HEK293 (cell line): ENCODE measurements around the gene ZNF577.

Source experiments
- EGR2 ChIP-seq: fragments of 450-650 bp; formaldehyde crosslinking; IDR thresholded peaks from 2 replicates; pipeline ENCODE4 v1.5.1; 2016; ENCODE audit warnings: low read depth, missing biosample characterization, missing genetic modification characterization
- FEZF1 ChIP-seq: fragments of 450-650 bp; formaldehyde crosslinking; IDR thresholded peaks from 2 replicates; pipeline ENCODE4 v1.5.1; 2016; ENCODE audit warnings: missing biosample characterization, missing genetic modification characterization
- GLI2 ChIP-seq: fragments of 450-650 bp; formaldehyde crosslinking; IDR thresholded peaks from 2 replicates; pipeline ENCODE4; 2017; ENCODE audit warnings: missing biosample characterization, missing genetic modification characterization, low read depth, borderline replicate concordance
- OSR2 ChIP-seq: fragments of 450-650 bp; formaldehyde crosslinking; IDR thresholded peaks from 2 replicates; pipeline ENCODE4 v1.5.1; 2016; ENCODE audit warnings: missing biosample characterization, missing genetic modification characterization
- PRDM6 ChIP-seq: fragments of 450-650 bp; formaldehyde crosslinking; IDR thresholded peaks from 2 replicates; pipeline ENCODE4 v1.5.1; 2017; ENCODE audit warnings: missing biosample characterization, missing genetic modification characterization
- SCRT2 ChIP-seq: fragments of 450-650 bp; formaldehyde crosslinking; IDR thresholded peaks from 2 replicates; pipeline ENCODE4 v1.5.1; 2016; ENCODE audit warnings: missing biosample characterization, missing genetic modification characterization
- YY2 ChIP-seq: fragments of 450-650 bp; formaldehyde crosslinking; IDR thresholded peaks from 2 replicates; pipeline ENCODE4 v1.5.1; 2016; ENCODE audit warnings: missing biosample characterization, missing genetic modification characterization
- ZBTB17 ChIP-seq: fragments of 450-650 bp; formaldehyde crosslinking; IDR thresholded peaks from 2 replicates; pipeline ENCODE4 v1.5.1; 2016; ENCODE audit warnings: missing biosample characterization, missing genetic modification characterization
- ZBTB20 ChIP-seq: fragments of 450-650 bp; formaldehyde crosslinking; IDR thresholded peaks from 2 replicates; pipeline ENCODE4 v1.5.1; 2016; ENCODE audit warnings: missing biosample characterization, missing genetic modification characterization
- ZBTB21 ChIP-seq: fragments of 450-650 bp; formaldehyde crosslinking; IDR thresholded peaks from 2 replicates; pipeline ENCODE4 v1.5.1; 2017; ENCODE audit warnings: missing biosample characterization, missing genetic modification characterization
- ZBTB6 ChIP-seq: fragments of 450-650 bp; formaldehyde crosslinking; IDR thresholded peaks from 2 replicates; pipeline ENCODE4 v1.5.1; 2017; ENCODE audit warnings: missing biosample characterization, missing genetic modification characterization
- ZFP37 ChIP-seq: fragments of 450-650 bp; formaldehyde crosslinking; IDR thresholded peaks from 2 replicates; pipeline ENCODE4 v1.5.1; 2016; ENCODE audit warnings: missing biosample characterization, missing genetic modification characterization
- ZNF26 ChIP-seq: fragments of 450-650 bp; formaldehyde crosslinking; IDR thresholded peaks from 2 replicates; pipeline ENCODE4 v1.5.1; 2016; ENCODE audit warnings: missing biosample characterization, missing genetic modification characterization
- ZNF366 ChIP-seq: fragments of 450-650 bp; formaldehyde crosslinking; conservative IDR thresholded peaks from 2 replicates; pipeline ENCODE4 v1.5.1; 2016; ENCODE audit warnings: missing biosample characterization, missing genetic modification characterization
- ZNF37A ChIP-seq: fragments of 450-650 bp; IDR thresholded peaks from 2 replicates; pipeline ENCODE4 v1.5.1; 2018; ENCODE audit warnings: missing biosample characterization, missing genetic modification characterization
- ZNF394 ChIP-seq: fragments of 450-650 bp; formaldehyde crosslinking; IDR thresholded peaks from 2 replicates; pipeline ENCODE4 v1.5.1; 2016; ENCODE audit warnings: missing biosample characterization, missing genetic modification characterization, mild to moderate bottlenecking, moderate library complexity, borderline replicate concordance
- ZNF48 ChIP-seq: fragments of 450-650 bp; formaldehyde crosslinking; IDR thresholded peaks from 2 replicates; pipeline ENCODE4 v1.5.1; 2016; ENCODE audit warnings: missing biosample characterization, missing genetic modification characterization
- ZNF501 ChIP-seq: fragments of 450-650 bp; formaldehyde crosslinking; IDR thresholded peaks from 2 replicates; pipeline ENCODE4 v1.5.1; 2016; ENCODE audit warnings: missing biosample characterization, missing genetic modification characterization
- ZNF514 ChIP-seq: fragments of 450-650 bp; formaldehyde crosslinking; IDR thresholded peaks from 2 replicates; pipeline ENCODE4 v1.5.1; 2016; ENCODE audit warnings: missing biosample characterization, missing genetic modification characterization
- ZNF561 ChIP-seq: fragments of 450-650 bp; IDR thresholded peaks from 2 replicates; pipeline ENCODE4 v1.5.1; 2018; ENCODE audit warnings: missing biosample characterization, missing genetic modification characterization, borderline replicate concordance
- ZNF571 ChIP-seq: fragments of 450-650 bp; formaldehyde crosslinking; IDR thresholded peaks from 2 replicates; pipeline ENCODE4 v1.5.0; 2017; ENCODE audit warnings: missing biosample characterization, missing genetic modification characterization
- ZNF623 ChIP-seq: fragments of 450-650 bp; formaldehyde crosslinking; IDR thresholded peaks from 2 replicates; pipeline ENCODE4 v1.5.1; 2016; ENCODE audit warnings: missing biosample characterization, missing genetic modification characterization
- ZNF624 ChIP-seq: fragments of 450-650 bp; formaldehyde crosslinking; IDR thresholded peaks from 2 replicates; pipeline ENCODE4 v1.5.1; 2017; ENCODE audit warnings: missing biosample characterization, missing genetic modification characterization
- ZNF768 ChIP-seq: fragments of 450-650 bp; formaldehyde crosslinking; IDR thresholded peaks from 2 replicates; pipeline ENCODE4 v1.5.1; 2018; ENCODE audit warnings: missing biosample characterization, mild to moderate bottlenecking, missing genetic modification characterization
- TF ChIP-seq, protein P1 (sequence below): fragments of 450-650 bp; formaldehyde crosslinking; IDR thresholded peaks from 2 replicates; pipeline ENCODE4 v1.5.1; 2016; ENCODE audit warnings: missing biosample characterization, missing genetic modification characterization, low read depth
- TF ChIP-seq, protein P2 (sequence below): fragments of 450-650 bp; IDR thresholded peaks from 2 replicates; pipeline ENCODE4 v1.5.1; 2018; ENCODE audit warnings: missing biosample characterization, missing genetic modification characterization
- TF ChIP-seq, protein P3 (sequence below): fragments of 450-650 bp; formaldehyde crosslinking; IDR thresholded peaks from 2 replicates; pipeline ENCODE4 v1.5.1; 2016; ENCODE audit warnings: missing biosample characterization, missing genetic modification characterization
- TF ChIP-seq, protein P4 (sequence below): fragments of 450-650 bp; IDR thresholded peaks from 2 replicates; pipeline ENCODE4 v1.5.1; 2018; ENCODE audit warnings: missing biosample characterization, mild to moderate bottlenecking, missing genetic modification characterization

Gene ZNF577

DNA sequence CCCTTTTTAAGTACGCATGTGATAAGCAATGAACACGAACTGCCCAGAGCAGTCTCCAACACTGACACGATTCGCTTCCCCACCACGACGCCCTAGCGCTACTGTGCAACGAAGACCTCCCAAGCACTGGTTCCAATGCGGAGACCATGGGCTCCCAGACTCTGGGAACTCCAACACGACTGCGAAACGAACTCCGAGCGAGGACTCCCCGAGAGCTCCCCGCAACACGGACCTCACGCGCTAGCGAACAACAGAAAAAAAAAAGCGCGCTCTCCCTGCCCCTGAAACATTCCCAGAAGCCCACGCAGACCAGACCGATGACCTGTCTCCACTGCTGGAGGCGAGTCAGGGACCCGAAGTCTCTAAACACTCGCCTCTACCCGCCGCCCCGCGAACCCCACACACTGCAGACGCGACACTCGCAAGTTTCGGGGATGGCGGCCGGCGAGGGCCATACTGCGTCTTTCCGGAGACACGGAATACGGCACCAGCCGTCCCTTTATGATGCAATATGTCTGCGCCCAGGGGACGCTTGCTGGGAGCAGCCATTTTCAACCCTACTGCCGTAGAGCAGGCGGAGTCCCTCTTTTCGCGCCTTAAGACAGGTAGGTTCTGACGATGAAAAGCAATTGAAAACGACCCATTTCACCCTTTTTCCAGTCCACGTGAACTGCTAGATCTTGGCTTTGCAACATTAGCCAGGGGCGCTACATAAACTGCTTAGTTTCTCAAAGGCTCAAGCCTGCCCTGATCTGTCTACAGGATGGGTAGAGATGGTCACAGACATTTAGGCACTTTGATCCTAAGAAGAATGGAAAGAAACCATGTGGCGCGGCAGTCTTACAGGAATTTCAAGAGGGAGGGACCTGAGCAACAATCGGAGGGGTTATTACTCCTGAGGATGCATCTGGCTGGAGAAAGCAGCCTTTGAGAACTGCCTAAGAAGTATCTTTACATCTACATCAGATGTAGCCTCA lies at the start of gene ZNF577 (continued):
- TF ChIP-seq ZBTB6 (tag by site-specific recombination) (no peak), EGR2 (no peak), ZBTB21 (tag by site-specific recombination) (peak; percentile 58; the same call in 1 of the 2 replicates), FEZF1 (tag by site-specific recombination) (0 out of 2 replicates have a peak, but pooled peaks have one; percentile 19), ZNF37A (tag by site-specific recombination) (no peak), SCRT2 (tag by site-specific recombination) (no peak), GLI2 (tag by site-specific recombination) (no peak), YY2 (peak; percentile 97), OSR2 (tag by site-specific recombination) (no peak), ZNF394 (tag by site-specific recombination) (no peak), ZFP37 (tag by site-specific recombination) (0 out of 2 replicates have a peak, but pooled peaks have one; percentile 43), PRDM6 (tag by site-specific recombination) (no peak), ZNF26 (tag by site-specific recombination) (no peak), ZNF561 (no peak), ZNF501 (tag by site-specific recombination) (peak; percentile 60; the same call in 1 of the 2 replicates), ZNF48 (tag by site-specific recombination) (no peak), ZNF623 (tag by site-specific recombination) (no peak), ZBTB17 (tag by site-specific recombination) (peak; percentile 91), ZNF571 (no peak), ZNF768 (no peak), ZNF366 (tag by site-specific recombination) (no peak), ZNF624 (tag by site-specific recombination) (no peak), ZNF514 (no peak), ZBTB20 (tag by site-specific recombination) (peak; percentile 94)
- TF ChIP-seq, protein P1, sequence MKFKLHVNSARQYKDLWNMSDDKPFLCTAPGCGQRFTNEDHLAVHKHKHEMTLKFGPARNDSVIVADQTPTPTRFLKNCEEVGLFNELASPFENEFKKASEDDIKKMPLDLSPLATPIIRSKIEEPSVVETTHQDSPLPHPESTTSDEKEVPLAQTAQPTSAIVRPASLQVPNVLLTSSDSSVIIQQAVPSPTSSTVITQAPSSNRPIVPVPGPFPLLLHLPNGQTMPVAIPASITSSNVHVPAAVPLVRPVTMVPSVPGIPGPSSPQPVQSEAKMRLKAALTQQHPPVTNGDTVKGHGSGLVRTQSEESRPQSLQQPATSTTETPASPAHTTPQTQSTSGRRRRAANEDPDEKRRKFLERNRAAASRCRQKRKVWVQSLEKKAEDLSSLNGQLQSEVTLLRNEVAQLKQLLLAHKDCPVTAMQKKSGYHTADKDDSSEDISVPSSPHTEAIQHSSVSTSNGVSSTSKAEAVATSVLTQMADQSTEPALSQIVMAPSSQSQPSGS (tag by site-specific recombination), result no peak
- TF ChIP-seq, protein P2, sequence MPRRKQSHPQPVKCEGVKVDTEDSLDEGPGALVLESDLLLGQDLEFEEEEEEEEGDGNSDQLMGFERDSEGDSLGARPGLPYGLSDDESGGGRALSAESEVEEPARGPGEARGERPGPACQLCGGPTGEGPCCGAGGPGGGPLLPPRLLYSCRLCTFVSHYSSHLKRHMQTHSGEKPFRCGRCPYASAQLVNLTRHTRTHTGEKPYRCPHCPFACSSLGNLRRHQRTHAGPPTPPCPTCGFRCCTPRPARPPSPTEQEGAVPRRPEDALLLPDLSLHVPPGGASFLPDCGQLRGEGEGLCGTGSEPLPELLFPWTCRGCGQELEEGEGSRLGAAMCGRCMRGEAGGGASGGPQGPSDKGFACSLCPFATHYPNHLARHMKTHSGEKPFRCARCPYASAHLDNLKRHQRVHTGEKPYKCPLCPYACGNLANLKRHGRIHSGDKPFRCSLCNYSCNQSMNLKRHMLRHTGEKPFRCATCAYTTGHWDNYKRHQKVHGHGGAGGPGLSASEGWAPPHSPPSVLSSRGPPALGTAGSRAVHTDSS (tag by site-specific recombination), result no peak
- TF ChIP-seq, protein P3, sequence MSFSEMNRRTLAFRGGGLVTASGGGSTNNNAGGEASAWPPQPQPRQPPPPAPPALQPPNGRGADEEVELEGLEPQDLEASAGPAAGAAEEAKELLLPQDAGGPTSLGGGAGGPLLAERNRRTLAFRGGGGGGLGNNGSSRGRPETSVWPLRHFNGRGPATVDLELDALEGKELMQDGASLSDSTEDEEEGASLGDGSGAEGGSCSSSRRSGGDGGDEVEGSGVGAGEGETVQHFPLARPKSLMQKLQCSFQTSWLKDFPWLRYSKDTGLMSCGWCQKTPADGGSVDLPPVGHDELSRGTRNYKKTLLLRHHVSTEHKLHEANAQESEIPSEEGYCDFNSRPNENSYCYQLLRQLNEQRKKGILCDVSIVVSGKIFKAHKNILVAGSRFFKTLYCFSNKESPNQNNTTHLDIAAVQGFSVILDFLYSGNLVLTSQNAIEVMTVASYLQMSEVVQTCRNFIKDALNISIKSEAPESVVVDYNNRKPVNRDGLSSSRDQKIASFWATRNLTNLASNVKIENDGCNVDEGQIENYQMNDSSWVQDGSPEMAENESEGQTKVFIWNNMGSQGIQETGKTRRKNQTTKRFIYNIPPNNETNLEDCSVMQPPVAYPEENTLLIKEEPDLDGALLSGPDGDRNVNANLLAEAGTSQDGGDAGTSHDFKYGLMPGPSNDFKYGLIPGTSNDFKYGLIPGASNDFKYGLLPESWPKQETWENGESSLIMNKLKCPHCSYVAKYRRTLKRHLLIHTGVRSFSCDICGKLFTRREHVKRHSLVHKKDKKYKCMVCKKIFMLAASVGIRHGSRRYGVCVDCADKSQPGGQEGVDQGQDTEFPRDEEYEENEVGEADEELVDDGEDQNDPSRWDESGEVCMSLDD (tag by site-specific recombination), result peak; percentile 75
- TF ChIP-seq, protein P4, sequence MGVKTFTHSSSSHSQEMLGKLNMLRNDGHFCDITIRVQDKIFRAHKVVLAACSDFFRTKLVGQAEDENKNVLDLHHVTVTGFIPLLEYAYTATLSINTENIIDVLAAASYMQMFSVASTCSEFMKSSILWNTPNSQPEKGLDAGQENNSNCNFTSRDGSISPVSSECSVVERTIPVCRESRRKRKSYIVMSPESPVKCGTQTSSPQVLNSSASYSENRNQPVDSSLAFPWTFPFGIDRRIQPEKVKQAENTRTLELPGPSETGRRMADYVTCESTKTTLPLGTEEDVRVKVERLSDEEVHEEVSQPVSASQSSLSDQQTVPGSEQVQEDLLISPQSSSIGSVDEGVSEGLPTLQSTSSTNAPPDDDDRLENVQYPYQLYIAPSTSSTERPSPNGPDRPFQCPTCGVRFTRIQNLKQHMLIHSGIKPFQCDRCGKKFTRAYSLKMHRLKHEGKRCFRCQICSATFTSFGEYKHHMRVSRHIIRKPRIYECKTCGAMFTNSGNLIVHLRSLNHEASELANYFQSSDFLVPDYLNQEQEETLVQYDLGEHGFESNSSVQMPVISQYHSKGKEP, result no peak
